Upper lobe of left lung (tissue), 6 donors: Measurements from ENCODE around the gene SLC26A2. TPM values are rescaled to one million over a fixed set of nuclear protein-coding genes. Genes with fewer than 3 reads are reported as not detected.

Experiments used
- ATAC-seq, 2 donors: fragments of 200-7000 bp; cut with Tn5 transposase; one replicate each; pipeline ENCODE4 v1.9.1; 2022; ENCODE audit warnings: mild to moderate bottlenecking in 2 of 2, moderate library complexity in 2 of 2; ENCODE audit not compliant: low FRiP score in 2 of 2
- DNase-seq, 2 donors: peaks; one replicate each; pipeline ENCODE4 v3.0.0-alpha.2; 2019 to 2020
- H3K27ac ChIP-seq, 4 donors: fragments of 200-600 bp; sonication (generic); one replicate each; pipeline ENCODE4 v1.5.1; 2016 to 2019
- H3K27me3 ChIP-seq, 4 donors: fragments of 200-600 bp; sonication (generic); one replicate each; pipeline ENCODE4 v1.5.1; 2017 to 2019
- H3K36me3 ChIP-seq, 4 donors: fragments of 200-600 bp; sonication (generic); one replicate each; pipeline ENCODE4 v1.5.1; 2016 to 2019
- H3K4me1 ChIP-seq, 4 donors: fragments of 200-600 bp; sonication (generic); one replicate each; pipeline ENCODE4 v1.5.1; 2018 to 2019
- H3K4me3 ChIP-seq, 4 donors: fragments of 200-600 bp; sonication (generic); one replicate each; pipeline ENCODE4 v1.5.1; 2017 to 2019; ENCODE audit warnings: mild to moderate bottlenecking in 2 of 4, moderate library complexity in 1 of 4
- H3K9me3 ChIP-seq, 4 donors: fragments of 200-600 bp; sonication (generic); one replicate each; pipeline ENCODE4 v1.5.1; 2018 to 2019
- CTCF ChIP-seq, 6 experiments: fragments of 450-650 bp in 4 of 6; fragments of 200-600 bp in 2 of 6; sonication (generic) in 2 of 6; IDR thresholded peaks; one replicate each; pipeline ENCODE4 v1.5.1; 2016 to 2019; ENCODE audit warnings: antibody characterized with exemption in 6 of 6
- EP300 ChIP-seq, 4 donors: sonication (generic); formaldehyde crosslinking; IDR thresholded peaks; one replicate each; pipeline ENCODE4 v1.5.1; 2017; ENCODE audit warnings: antibody characterized with exemption in 4 of 4, control low read depth in 2 of 4
- POLR2A ChIP-seq, 4 donors: fragments of 450-650 bp; IDR thresholded peaks; one replicate each; pipeline ENCODE4 v1.5.1; 2016 to 2017; ENCODE audit warnings: antibody characterized with exemption in 4 of 4, mild to moderate bottlenecking in 2 of 4
- POLR2AphosphoS5 ChIP-seq, 2 donors: sonication (generic); formaldehyde crosslinking; IDR thresholded peaks; one replicate each; pipeline ENCODE4 v1.5.1; 2017; ENCODE audit warnings: antibody characterized with exemption in 2 of 2
- WGBS, 2 donors: methylation state at CpG; one replicate each; pipeline ENCODE4 v1.1.5; 2017 to 2018; 5-methylcytosine and 5-hydroxymethylcytosine counted together
- total RNA-seq, 6 donors: library from RNA; depleted of rRNA in 4 of 6; stranded (reverse); fragments of >200 nt in 4 of 6; gene quantifications; one replicate each; pipeline versions ENCODE4 v1.1.0 to v1.2.1, GENCODE V29; 2016 to 2021
- donor health status: DM: no; HTN: no; CAD: no; lungs with moderate emphysema.
- donor health status: DM: no; HTN: yes; CAD: no; lungs with severe emphysema.

SLC26A2 gene
- total RNA-seq, 6 donors from 2014 or later: 7.3 to 21.6 (median 16.8) TPM

DNA sequence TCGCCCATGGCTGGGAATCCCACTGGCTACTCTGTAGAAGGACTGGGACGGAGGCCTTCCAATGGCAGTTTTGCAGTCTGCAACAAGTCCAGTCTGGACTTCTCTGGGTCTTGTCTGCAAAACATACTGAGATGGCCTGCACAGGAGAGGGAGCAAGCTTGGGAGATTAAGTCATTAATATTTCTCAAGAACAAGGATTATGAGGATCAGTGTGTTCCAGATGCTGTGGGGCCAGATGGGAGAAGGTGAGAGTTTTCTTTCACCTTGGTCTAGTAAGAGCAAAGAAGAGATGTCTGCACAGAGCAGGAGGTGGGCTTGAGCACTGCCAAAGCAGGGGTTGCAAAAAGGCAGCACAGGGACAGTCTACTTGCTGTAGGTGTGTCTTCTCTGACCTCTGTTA is 15.9 kb upstream of the SLC26A2 start, which contains the start of gene PDE6A:
TSS of gene PDE6A (minus strand) at position 128 of the 400 bp plus-strand sequence. CDS start at position 8, 120 bp downstream.
- 89 to 97% methylated on average over 2 of the region's 2 CpGs for WGBS, 2 donors
- ATAC-seq (no peak), DNase-seq (no peak)
- no peaks in the 10 kb centered on the region for H3K9me3 ChIP-seq
- TF ChIP-seq CTCF (IDR thresholded peaks at IDR 0.05) (no peak), POLR2A (IDR thresholded peaks at IDR 0.05) (no peak), EP300 (IDR thresholded peaks at IDR 0.05) (no peak), POLR2AphosphoS5 (IDR thresholded peaks at IDR 0.05) (no peak)
- peaks cover 0 to 3% (median 0%) of the 10 kb centered on the region in 4 donors for H3K4me1 ChIP-seq
- no peak within 1 kb of the TSS for H3K27ac ChIP-seq
- no peaks in the 10 kb centered on the region for H3K27me3 ChIP-seq
- no peaks in the 10 kb centered on the region for H3K36me3 ChIP-seq
- no peak within 1 kb of the TSS for H3K4me3 ChIP-seq

DNA sequence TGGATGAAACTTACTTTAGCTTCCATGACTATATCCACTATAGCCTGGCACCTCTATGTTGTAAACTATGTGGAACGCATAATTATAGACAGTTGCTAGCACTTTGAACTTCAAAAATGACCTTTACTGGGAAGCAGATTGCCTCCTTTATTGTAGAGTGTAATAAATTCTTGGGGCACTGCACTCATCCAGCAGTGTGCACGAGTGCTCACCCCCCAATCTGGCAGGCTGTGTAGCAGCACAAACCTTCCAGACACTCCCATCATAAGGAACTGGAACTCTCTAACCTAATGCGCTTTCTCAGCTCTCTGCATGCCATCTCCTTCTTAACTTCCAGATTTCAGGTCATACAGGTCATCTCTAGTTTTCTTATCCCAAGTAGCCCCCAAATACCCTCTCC is 14.4 kb upstream of the SLC26A2 start:
- H3K4me1 ChIP-seq: no peaks in the 10 kb centered on the region
- no peak for DNase-seq
- no peak for TF ChIP-seq POLR2A (IDR thresholded peaks at IDR 0.05)
- TF ChIP-seq POLR2AphosphoS5 (IDR thresholded peaks at IDR 0.05): no peak
- TF ChIP-seq EP300 (IDR thresholded peaks at IDR 0.05): no peak
- TF ChIP-seq CTCF (IDR thresholded peaks at IDR 0.05): no peak
- WGBS, 2 donors: 91 to 95% methylated on average over 3 of the region's 3 CpGs
- H3K27me3 ChIP-seq: no peaks in the 10 kb centered on the region
- ATAC-seq: no peak
- H3K36me3 ChIP-seq: no peaks in the 10 kb centered on the region
- no peak overlapping the region for H3K27ac ChIP-seq
- no peaks in the 10 kb centered on the region for H3K9me3 ChIP-seq
- no peak overlapping the region for H3K4me3 ChIP-seq

GRCh38 chr5:149948993-149949392 is 11.6 kb upstream of the SLC26A2 start:
- Histone ChIP-seq H3K27me3 (no peaks in the 10 kb centered on the region), H3K9me3 (no peaks in the 10 kb centered on the region), H3K4me3 (no peak overlapping the region), H3K4me1 (no peaks in the 10 kb centered on the region), H3K27ac (no peak overlapping the region), H3K36me3 (no peaks in the 10 kb centered on the region)
- TF ChIP-seq CTCF (IDR thresholded peaks at IDR 0.05): no peak
- no peak for TF ChIP-seq EP300 (IDR thresholded peaks at IDR 0.05)
- TF ChIP-seq POLR2A (IDR thresholded peaks at IDR 0.05): no peak
- no peak for TF ChIP-seq POLR2AphosphoS5 (IDR thresholded peaks at IDR 0.05)
- no peak for ATAC-seq
- no peak for DNase-seq
- 80 to 85% methylated on average over 5 of the region's 5 CpGs for WGBS, 2 donors

- H3K27me3 ChIP-seq: no peaks in the 10 kb centered on the region
- 70 to 84% methylated on average over 6 of the region's 6 CpGs for WGBS, 2 donors
- H3K27ac ChIP-seq: no peak overlapping the region
- no peak overlapping the region for H3K4me3 ChIP-seq
- H3K36me3 ChIP-seq: no peaks in the 10 kb centered on the region
- H3K4me1 ChIP-seq: no peaks in the 10 kb centered on the region
- TF ChIP-seq POLR2A (IDR thresholded peaks at IDR 0.05) (no peak), EP300 (IDR thresholded peaks at IDR 0.05) (no peak)
- ATAC-seq (no peak), DNase-seq (no peak)
- H3K9me3 ChIP-seq: no peaks in the 10 kb centered on the region
These were observed 9.3 kb upstream of the SLC26A2 start for GRCh38 chr5:149951138-149951749.

GRCh38 chr5:149953436-149954121 is 7.0 kb upstream of the SLC26A2 start:
- no peak overlapping the region for H3K27ac ChIP-seq
- TF ChIP-seq EP300 (IDR thresholded peaks at IDR 0.05) (no peak), CTCF (IDR thresholded peaks at IDR 0.05) (no peak), POLR2AphosphoS5 (IDR thresholded peaks at IDR 0.05) (no peak), POLR2A (IDR thresholded peaks at IDR 0.05) (no peak)
- DNase-seq (no peak), ATAC-seq (no peak)
- no peaks in the 10 kb centered on the region for H3K27me3 ChIP-seq
- H3K4me3 ChIP-seq: no peak overlapping the region
- no peaks in the 10 kb centered on the region for H3K4me1 ChIP-seq
- H3K36me3 ChIP-seq: no peaks in the 10 kb centered on the region
- 73 to 76% methylated on average over 9 of the region's 9 CpGs for WGBS, 2 donors
- H3K9me3 ChIP-seq: no peaks in the 10 kb centered on the region
